ENCODE results near the gene SYNGR4.

DNA sequence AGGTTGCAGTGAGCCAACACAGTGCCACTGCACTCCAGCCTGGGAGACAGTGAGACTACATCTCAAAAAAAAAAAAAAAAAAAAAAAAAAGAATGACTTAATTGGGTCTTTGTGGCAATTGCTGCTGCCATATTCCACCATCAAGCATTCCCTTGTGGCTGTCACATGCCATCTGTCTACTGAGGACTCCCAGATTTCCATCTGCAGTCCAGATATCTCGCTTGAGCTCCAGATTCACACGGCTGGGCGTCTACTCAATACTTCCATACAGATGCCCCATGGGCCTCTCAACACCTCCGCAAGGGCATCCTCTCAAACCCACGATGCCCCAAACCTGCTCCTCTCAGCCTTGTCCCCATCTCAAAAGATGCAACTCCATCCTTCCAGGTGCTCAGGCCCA, 13.3 kb upstream of the SYNGR4 start:
- TF ChIP-seq, protein P1, sequence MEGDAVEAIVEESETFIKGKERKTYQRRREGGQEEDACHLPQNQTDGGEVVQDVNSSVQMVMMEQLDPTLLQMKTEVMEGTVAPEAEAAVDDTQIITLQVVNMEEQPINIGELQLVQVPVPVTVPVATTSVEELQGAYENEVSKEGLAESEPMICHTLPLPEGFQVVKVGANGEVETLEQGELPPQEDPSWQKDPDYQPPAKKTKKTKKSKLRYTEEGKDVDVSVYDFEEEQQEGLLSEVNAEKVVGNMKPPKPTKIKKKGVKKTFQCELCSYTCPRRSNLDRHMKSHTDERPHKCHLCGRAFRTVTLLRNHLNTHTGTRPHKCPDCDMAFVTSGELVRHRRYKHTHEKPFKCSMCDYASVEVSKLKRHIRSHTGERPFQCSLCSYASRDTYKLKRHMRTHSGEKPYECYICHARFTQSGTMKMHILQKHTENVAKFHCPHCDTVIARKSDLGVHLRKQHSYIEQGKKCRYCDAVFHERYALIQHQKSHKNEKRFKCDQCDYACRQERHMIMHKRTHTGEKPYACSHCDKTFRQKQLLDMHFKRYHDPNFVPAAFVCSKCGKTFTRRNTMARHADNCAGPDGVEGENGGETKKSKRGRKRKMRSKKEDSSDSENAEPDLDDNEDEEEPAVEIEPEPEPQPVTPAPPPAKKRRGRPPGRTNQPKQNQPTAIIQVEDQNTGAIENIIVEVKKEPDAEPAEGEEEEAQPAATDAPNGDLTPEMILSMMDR (IDR thresholded peaks at IDR 0.05): no peak
- TF ChIP-seq POLR2A (IDR thresholded peaks at IDR 0.05): no peak

All from Peyer's patch (tissue), 4 donors.